Stomach (tissue), 4 donors: ENCODE measurements around the gene UBR4.

Experiments
- CTCF ChIP-seq, 7 experiments: fragments of 450-650 bp in 4 of 7; fragments of 200-600 bp in 3 of 7; sonication (generic) in 3 of 7; IDR thresholded peaks; one replicate each; pipeline ENCODE4 v1.5.1; 2016 to 2019; ENCODE audit warnings: antibody characterized with exemption in 7 of 7, control low read depth in 2 of 7, mild to moderate bottlenecking in 1 of 7
- EP300 ChIP-seq: sonication (generic); formaldehyde crosslinking; IDR thresholded peaks from one replicate; pipeline ENCODE4 v1.6.1; 2017; ENCODE audit warnings: antibody characterized with exemption
- POLR2A ChIP-seq, 4 donors: fragments of 450-650 bp; IDR thresholded peaks; one replicate each; pipeline ENCODE4 v1.6.1; 2016; ENCODE audit warnings: antibody characterized with exemption in 4 of 4, control low read depth in 2 of 4, mild to moderate bottlenecking in 1 of 4, moderate library complexity in 1 of 4
- POLR2AphosphoS5 ChIP-seq, 3 donors: sonication (generic); formaldehyde crosslinking; IDR thresholded peaks; one replicate each; pipeline ENCODE4 v1.6.1; 2016; ENCODE audit warnings: antibody characterized with exemption in 3 of 3

- TF ChIP-seq CTCF (IDR thresholded peaks at IDR 0.05) (no peak), POLR2AphosphoS5 (IDR thresholded peaks at IDR 0.05) (no peak), EP300 (no peak), POLR2A (IDR thresholded peaks at IDR 0.05) (no peak)
Measured at GRCh38 chr1:19046972-19047731, 162.9 kb downstream of the UBR4 start.
